Naive thymus-derived CD8-positive, alpha-beta T cell (primary cell): Measurements from ENCODE around the gene COPZ1. TPM values are rescaled to one million over a fixed set of nuclear protein-coding genes. Genes with fewer than 3 reads are reported as not detected.
A peak's percentile ranks its signal among the peaks of the same experiment; 100 is the strongest.

Experiments
- ATAC-seq, 2 donors: fragments of 150-1000 bp; cut with Tn5 transposase in 1 of 2; sonication (Bioruptor Pico), chemical (Tn5 transposase) in 1 of 2; 1 replicate in 1 of 2; 2 replicates in 1 of 2; pipeline ENCODE4 v1.10.0; 2021; ENCODE audit warnings: mild to moderate bottlenecking in 2 of 2, moderate library complexity in 2 of 2
- POLR2A ChIA-PET: fragments of 350-600 bp; sonication (Branson Sonifier 250); formaldehyde crosslinking; loops from one replicate; lab custom pipeline; 2021; ENCODE audit warnings: antibody characterized with exemption; lab: Charles Lee
- DNase-seq, 10 donors: peaks; one replicate each; pipeline versions ENCODE4 v3.0.0 to v3.0.0-alpha.2; 2020 to 2022
- H3K27ac Mint-ChIP-seq, 10 donors: one replicate each; pipeline ENCODE4 v1.8.0; 2020 to 2022; ENCODE audit warnings: mild to moderate bottlenecking in 10 of 10, mixed read lengths in 10 of 10, moderate library complexity in 4 of 10, inconsistent platforms in 1 of 10
- H3K27me3 Mint-ChIP-seq, 5 donors: one replicate each; pipeline ENCODE4 v1.8.0; 2021 to 2022; ENCODE audit warnings: mixed read lengths in 5 of 5
- H3K36me3 Mint-ChIP-seq, 3 donors: one replicate each; pipeline ENCODE4 v1.8.0; 2020 to 2022; ENCODE audit warnings: mixed read lengths in 3 of 3, mild to moderate bottlenecking in 2 of 3, inconsistent platforms in 1 of 3
- H3K4me1 Mint-ChIP-seq, 4 donors: one replicate each; pipeline ENCODE4 v1.8.0; 2021 to 2022; ENCODE audit warnings: mixed read lengths in 4 of 4
- H3K4me3 Mint-ChIP-seq, 10 donors: one replicate each; pipeline ENCODE4 v1.8.0; 2020 to 2022; ENCODE audit warnings: mild to moderate bottlenecking in 10 of 10, mixed read lengths in 10 of 10, moderate library complexity in 6 of 10, inconsistent platforms in 1 of 10
- H3K9me3 Mint-ChIP-seq, 9 donors: one replicate each; pipeline ENCODE4 v1.8.0; 2020 to 2022; ENCODE audit warnings: mixed read lengths in 9 of 9, mild to moderate bottlenecking in 3 of 9, inconsistent platforms in 1 of 9, moderate library complexity in 1 of 9
- polyA plus RNA-seq, 3 donors: library from polyadenylated mRNA; unstranded; fragments of 300-500 nt; fragmentation: Illumina TruSeq; gene quantifications; one replicate each; pipeline ENCODE4 v1.2.3, GENCODE V29; 2021
- total RNA-seq, 8 experiments: library from RNA in 2 of 8; stranded (reverse) in 2 of 8; gene quantifications; one replicate each; pipeline ENCODE4 v1.2.3 and lab custom pipeline; 2021 to 2026

COPZ1 gene
- total and polyA plus RNA-seq, 5 experiments from 2014 or later = 79.0 to 152 (median 128) TPM

GRCh38 chr12:54355104-54355815 lies 30.3 kb downstream of the COPZ1 start:
- POLR2A ChIA-PET = no interaction called here
- DNase-seq (no peak), ATAC-seq (no peak)
- Mint-ChIP-seq H3K4me3 (peak overlapping the region in 1 of 10 donors; percentile 50), H3K9me3 (no peaks in the 10 kb centered on the region), H3K36me3 (peaks cover 0 to 17% (median 2%) of the 10 kb centered on the region in 3 donors), H3K4me1 (peaks cover 12 to 26% (median 17%) of the 10 kb centered on the region in 4 donors), H3K27ac (peak overlapping the region in 4 of 10 donors; percentile 11 to 59 (median 22)), H3K27me3 (no peaks in the 10 kb centered on the region)

DNA sequence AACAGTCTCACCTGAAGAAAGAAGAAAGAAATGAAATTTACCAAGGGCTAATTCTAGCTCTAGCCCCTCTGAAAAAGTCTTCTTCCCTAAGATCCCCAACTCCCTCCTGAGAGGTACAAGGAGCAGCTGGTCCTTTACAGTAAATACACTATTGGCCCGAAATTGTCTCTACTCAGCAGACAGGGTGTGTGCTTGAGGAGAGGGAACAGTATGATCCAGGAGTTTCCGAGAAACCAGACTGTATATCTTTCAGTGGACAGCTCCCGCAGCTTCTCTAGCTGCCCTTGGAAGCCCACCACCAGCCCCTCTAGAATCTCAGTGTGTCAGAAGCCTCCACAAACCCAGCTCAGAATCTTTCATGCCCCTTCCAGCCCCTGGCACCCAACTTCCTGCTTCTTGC lies 31.3 kb downstream of the COPZ1 start:
- H3K4me3 Mint-ChIP-seq = peak overlapping the region in 1 of 10 donors; percentile 35
- no peak for DNase-seq
- H3K36me3 Mint-ChIP-seq = peaks cover 0 to 7% (median 0%) of the 10 kb centered on the region in 3 donors
- no peaks in the 10 kb centered on the region for H3K27me3 Mint-ChIP-seq
- H3K9me3 Mint-ChIP-seq = no peaks in the 10 kb centered on the region
- H3K27ac Mint-ChIP-seq = peak overlapping the region in 5 of 10 donors; percentile 4 to 59 (median 20)
- POLR2A ChIA-PET = interaction anchor here (1.6 kb wide), 1 partner anchor 19 kb away, joined by 4 read pairs; no protein-coding TSS in a partner anchor
- H3K4me1 Mint-ChIP-seq = peaks cover 15 to 26% (median 20%) of the 10 kb centered on the region in 4 donors
- ATAC-seq = no peak

DNA sequence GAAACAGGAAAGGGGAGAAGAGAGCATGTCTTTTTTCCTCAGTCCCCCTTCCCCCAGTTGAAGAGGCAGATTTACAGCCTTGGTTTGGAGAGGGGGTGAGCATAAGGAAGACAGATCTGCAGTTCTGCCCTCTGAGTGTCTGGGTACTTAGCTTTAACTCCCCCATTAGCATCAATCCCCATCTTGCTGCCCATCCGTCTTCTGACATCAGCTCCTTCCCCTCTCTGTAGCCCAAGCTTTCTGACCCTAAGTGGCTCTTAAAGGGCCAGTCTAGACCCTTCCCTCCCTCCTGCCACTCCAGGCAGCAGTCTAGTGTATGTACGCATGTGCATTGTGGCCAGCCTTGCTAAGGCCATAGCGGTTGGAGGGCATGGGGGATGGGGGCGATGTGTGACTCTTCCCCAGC lies 32.0 kb downstream of the COPZ1 start:
- Mint-ChIP-seq H3K27me3 (no peaks in the 10 kb centered on the region), H3K36me3 (no peaks in the 10 kb centered on the region), H3K4me3 (no peak overlapping the region), H3K9me3 (no peaks in the 10 kb centered on the region), H3K27ac (peak overlapping the region in 5 of 10 donors; percentile 46 to 84 (median 67)), H3K4me1 (peaks cover 10 to 20% (median 15%) of the 10 kb centered on the region in 4 donors)
- DNase-seq = no peak
- ATAC-seq = no peak
- POLR2A ChIA-PET = interaction anchor here (0.9 to 3.1 kb wide), 3 partner anchors 20 to 32 kb away, joined by 4 to 24 read pairs (median 4); partner anchors contain the start of gene COPZ1

DNA sequence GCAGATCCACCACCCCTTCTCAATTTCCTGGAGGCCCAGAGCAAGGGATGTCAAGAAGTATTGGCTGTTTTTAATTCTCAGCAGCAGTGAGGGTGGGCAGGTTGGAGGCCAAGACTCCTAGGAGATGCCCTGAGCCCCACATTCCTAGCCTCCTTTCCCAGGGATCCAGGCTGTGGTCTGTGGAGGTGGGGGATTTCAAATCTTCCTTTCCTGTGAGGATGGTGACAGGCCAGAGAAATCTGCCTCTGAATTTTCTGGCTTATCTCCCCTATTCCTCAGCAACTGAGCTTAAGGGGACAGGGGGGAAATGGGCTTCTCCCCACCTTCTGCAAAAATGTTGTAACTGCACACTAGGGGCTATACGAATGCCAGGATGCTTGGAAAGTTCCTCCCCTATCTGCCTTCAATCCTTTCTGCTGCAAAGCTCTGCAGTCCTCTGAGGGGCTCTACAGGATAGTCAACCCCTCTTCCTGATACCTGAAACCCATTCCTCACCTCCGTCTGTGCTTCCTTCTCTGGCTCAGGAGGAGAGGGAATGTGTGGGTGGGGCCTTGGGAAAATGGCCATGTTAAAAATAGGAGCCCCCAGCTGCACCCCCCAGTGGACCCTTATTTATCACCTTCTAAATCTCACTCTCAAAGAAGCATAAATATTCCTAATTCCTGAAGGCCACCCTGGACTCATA lies 32.7 kb downstream of the COPZ1 start:
- Mint-ChIP-seq H3K27me3 (no peaks in the 10 kb centered on the region), H3K9me3 (no peaks in the 10 kb centered on the region), H3K36me3 (no peaks in the 10 kb centered on the region), H3K27ac (peak overlapping the region in 5 of 10 donors; percentile 18 to 72 (median 53)), H3K4me3 (peak overlapping the region in 1 of 10 donors; percentile 41), H3K4me1 (peaks cover 3 to 13% (median 8%) of the 10 kb centered on the region in 4 donors)
- DNase-seq (no peak), ATAC-seq (no peak)
- POLR2A ChIA-PET = interaction anchor here (0.9 to 3.8 kb wide), 7 partner anchors 17 to 77 kb away, joined by 4 to 37 read pairs (median 5); partner anchors contain the start of genes CBX5, COPZ1 and HNRNPA1

DNA sequence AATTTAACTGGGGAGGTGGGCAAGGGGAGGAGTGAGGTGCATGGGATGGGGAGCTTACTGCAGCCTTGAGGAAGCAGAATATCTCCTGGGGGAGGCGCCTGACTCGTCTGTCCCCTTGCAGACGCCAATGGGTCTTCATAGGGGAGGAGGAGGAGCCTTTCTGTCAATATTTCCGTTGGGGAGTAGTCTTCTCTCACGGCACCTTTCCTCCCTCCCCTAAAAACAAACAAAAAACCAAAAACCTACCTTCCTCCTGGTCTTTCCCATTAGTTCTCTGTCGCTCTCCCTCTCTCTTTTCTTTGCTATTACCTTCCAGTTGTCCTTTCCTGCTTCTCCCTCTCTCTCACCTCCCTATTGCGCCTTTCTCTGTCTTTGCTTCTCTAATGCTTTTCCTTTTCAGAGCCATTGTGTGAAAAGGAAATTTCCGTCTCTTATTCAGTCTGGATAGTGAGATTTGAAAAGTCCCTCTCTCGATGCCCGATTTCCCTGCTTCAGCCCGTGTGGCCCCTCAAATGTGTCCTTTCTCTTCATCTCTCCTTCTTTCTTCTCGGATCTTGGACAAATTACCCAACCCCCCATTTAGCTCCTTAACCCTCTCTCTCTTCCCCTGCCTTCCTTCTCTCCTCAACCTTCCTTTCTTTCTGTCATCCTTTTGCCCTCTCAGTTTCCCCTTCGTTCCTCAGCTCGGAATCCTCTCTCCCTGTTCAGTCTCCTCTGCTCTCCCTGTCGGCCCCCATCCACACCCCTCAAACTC lies 33.4 kb downstream of the COPZ1 start:
- Mint-ChIP-seq H3K4me1 (peaks cover 4 to 12% (median 8%) of the 10 kb centered on the region in 4 donors), H3K4me3 (no peak overlapping the region), H3K27ac (no peak overlapping the region), H3K36me3 (no peaks in the 10 kb centered on the region), H3K27me3 (no peaks in the 10 kb centered on the region), H3K9me3 (no peaks in the 10 kb centered on the region)
- POLR2A ChIA-PET = interaction anchor here (0.5 to 3.8 kb wide), 16 partner anchors 12 to 1313 kb away, joined by 3 to 37 read pairs (median 5); partner anchors contain the start of genes CBX5, COPZ1 and HNRNPA1
- DNase-seq (peak in 6 of 10 donors; percentile 25 to 68 (median 42)), ATAC-seq (peak in 1 of 2 donors; percentile 40)

- Mint-ChIP-seq H3K4me3 (no peak overlapping the region), H3K9me3 (no peaks in the 10 kb centered on the region), H3K36me3 (no peaks in the 10 kb centered on the region), H3K4me1 (peaks cover 12 to 18% (median 15%) of the 10 kb centered on the region in 4 donors), H3K27ac (no peak overlapping the region), H3K27me3 (no peaks in the 10 kb centered on the region)
- peak; percentile 80 to 98 (median 94) for DNase-seq
- POLR2A ChIA-PET = interaction anchor here (0.5 to 3.8 kb wide), 20 partner anchors 9 to 1314 kb away, joined by 3 to 37 read pairs (median 4); partner anchors contain the start of genes CBX5, COPZ1 and HNRNPA1
- ATAC-seq = peak; percentile 95 to 97
Measured at GRCh38 chr12:54358945-54359761, 34.2 kb downstream of the COPZ1 start.

- H3K4me1 Mint-ChIP-seq = peaks cover 19 to 25% (median 22%) of the 10 kb centered on the region in 4 donors
- POLR2A ChIA-PET = interaction anchor here (0.5 to 3.8 kb wide), 12 partner anchors 9 to 363 kb away, joined by 3 to 37 read pairs (median 6); partner anchors contain the start of genes CBX5, COPZ1 and HNRNPA1
- no peaks in the 10 kb centered on the region for H3K36me3 Mint-ChIP-seq
- H3K27ac Mint-ChIP-seq = peak overlapping the region in 3 of 10 donors; percentile 22 to 60 (median 38)
- no peak for ATAC-seq
- H3K9me3 Mint-ChIP-seq = no peaks in the 10 kb centered on the region
- H3K4me3 Mint-ChIP-seq = peak overlapping the region in 1 of 10 donors; percentile 76
- DNase-seq = no peak
- no peaks in the 10 kb centered on the region for H3K27me3 Mint-ChIP-seq
Measured at GRCh38 chr12:54359762-54360351, 34.9 kb downstream of the COPZ1 start.

- Mint-ChIP-seq H3K4me1 (peaks cover 18 to 26% (median 21%) of the 10 kb centered on the region in 4 donors), H3K9me3 (no peaks in the 10 kb centered on the region), H3K27me3 (no peaks in the 10 kb centered on the region), H3K4me3 (peak overlapping the region in 9 of 10 donors; percentile 4 to 76 (median 39)), H3K36me3 (no peaks in the 10 kb centered on the region), H3K27ac (peak overlapping the region in 8 of 10 donors; percentile 22 to 82 (median 50))
- POLR2A ChIA-PET = interaction anchor here (0.6 to 3.8 kb wide), 5 partner anchors 8 to 108 kb away, joined by 3 to 37 read pairs (median 3); partner anchors contain the start of genes CBX5 and HNRNPA1
- no peak for ATAC-seq
- DNase-seq = peak in 8 of 10 donors; percentile 24 to 74 (median 42)
Measured at GRCh38 chr12:54360717-54361456, 36.0 kb downstream of the COPZ1 start.

- H3K27ac Mint-ChIP-seq = peak overlapping the region in 2 of 10 donors; percentile 15 to 56
- no peaks in the 10 kb centered on the region for H3K27me3 Mint-ChIP-seq
- H3K36me3 Mint-ChIP-seq = no peaks in the 10 kb centered on the region
- ATAC-seq = no peak
- H3K4me1 Mint-ChIP-seq = peaks cover 20 to 26% (median 23%) of the 10 kb centered on the region in 4 donors
- H3K9me3 Mint-ChIP-seq = no peaks in the 10 kb centered on the region
- peak overlapping the region in 1 of 10 donors; percentile 21 for H3K4me3 Mint-ChIP-seq
- POLR2A ChIA-PET = interaction anchor here (0.6 to 1.8 kb wide), 4 partner anchors 16 to 82 kb away, joined by 3 to 8 read pairs (median 4); partner anchors contain the start of genes CBX5 and HNRNPA1
- DNase-seq = no peak
Measured at GRCh38 chr12:54363047-54363446, 38.1 kb downstream of the COPZ1 start.

DNA sequence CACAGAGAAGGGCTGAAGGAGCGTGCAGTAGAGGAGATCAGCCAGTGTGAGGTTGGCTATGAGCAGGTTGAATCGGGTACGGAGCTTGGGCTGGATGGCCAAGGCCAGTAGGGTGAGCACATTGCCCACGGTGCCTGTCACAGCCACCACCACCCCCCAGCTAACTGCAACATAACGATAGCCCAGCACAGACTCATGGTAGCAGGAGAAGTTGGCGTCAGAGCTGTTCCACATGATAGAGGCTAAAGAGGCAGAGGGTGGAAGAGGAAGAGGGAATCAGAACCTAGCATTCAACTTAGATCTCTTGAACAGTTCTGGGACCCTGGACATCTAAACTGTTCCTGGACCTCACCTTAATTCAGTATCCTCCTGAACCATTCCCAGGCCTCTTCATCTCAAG lies 38.7 kb downstream of the COPZ1 start:
- DNase-seq (no peak), ATAC-seq (no peak)
- Mint-ChIP-seq H3K9me3 (no peaks in the 10 kb centered on the region), H3K4me3 (peak overlapping the region in 1 of 10 donors; percentile 42), H3K27ac (peak overlapping the region in 5 of 10 donors; percentile 3 to 77 (median 55)), H3K36me3 (no peaks in the 10 kb centered on the region), H3K27me3 (no peaks in the 10 kb centered on the region), H3K4me1 (peaks cover 21 to 32% (median 29%) of the 10 kb centered on the region in 4 donors)
- POLR2A ChIA-PET = interaction anchor here (1.0 to 1.8 kb wide), 3 partner anchors 17 to 83 kb away, joined by 3 to 8 read pairs (median 3); partner anchors contain the start of genes CBX5 and HNRNPA1
